ENCODE measurements around the gene EPN3. TPM values are rescaled to one million over a fixed set of nuclear protein-coding genes. Genes with fewer than 3 reads are reported as not detected.
A peak's percentile ranks its signal among the peaks of the same experiment; 100 is the strongest.

Gene EPN3
- total RNA-seq, 4 donors from 2014 or later, result 19.2 to 95.7 (median 57.4) TPM

GRCh38 chr17:50505591-50506130, 26.9 kb upstream of the EPN3 start:
- in situ Hi-C loops (cut with MboI; ENCODE audit: low pct_ligation_motif_present in 1 of 4, low pct_unique_long_range_greater_than_20kb in 1 of 4, low sequenced_read_pairs in 3 of 4), result no loop called here
- 67 to 70% methylated on average over 4 to 7 of the region's 7 CpGs for WGBS, 2 donors (ENCODE audit: low coverage in 1 of 2)
- no peak for TF ChIP-seq POLR2AphosphoS5 (IDR thresholded peaks at IDR 0.05)
- no peak for TF ChIP-seq CTCF (IDR thresholded peaks at IDR 0.05)
- TF ChIP-seq EP300 (IDR thresholded peaks at IDR 0.05; ENCODE audit: low read depth), result no peak
- no peak for TF ChIP-seq POLR2A (IDR thresholded peaks at IDR 0.05)

GRCh38 chr17:50506298-50506697, 26.2 kb upstream of the EPN3 start:
- in situ Hi-C loops (cut with MboI; ENCODE audit: low pct_ligation_motif_present in 1 of 4, low pct_unique_long_range_greater_than_20kb in 1 of 4, low sequenced_read_pairs in 3 of 4) (no loop called here), intact Hi-C loops (cut with DNase I; ENCODE audit: low total_unique reads) (no loop called here)
- DNase-seq, result no peak
- WGBS, 2 donors (ENCODE audit: low coverage in 1 of 2), result 80 to 93% methylated on average over 3 to 7 of the region's 7 CpGs
- Histone ChIP-seq H3K27ac (peak overlapping the region in 1 of 4 donors; percentile 55), H3K4me3 (no peak overlapping the region), H3K36me3 (no peaks in the 10 kb centered on the region), H3K27me3 (no peaks in the 10 kb centered on the region), H3K4me1 (peaks cover 0 to 29% (median 13%) of the 10 kb centered on the region in 4 donors), H3K9me3 (no peaks in the 10 kb centered on the region)
- TF ChIP-seq EP300 (IDR thresholded peaks at IDR 0.05; ENCODE audit: low read depth), result no peak
- TF ChIP-seq POLR2AphosphoS5 (IDR thresholded peaks at IDR 0.05), result no peak
- no peak for TF ChIP-seq CTCF (IDR thresholded peaks at IDR 0.05)
- TF ChIP-seq POLR2A (IDR thresholded peaks at IDR 0.05), result no peak

More at GRCh38 chr17:50505591-50506130, 26.9 kb upstream of the EPN3 start:
- Histone ChIP-seq H3K9me3 (no peaks in the 10 kb centered on the region), H3K4me1 (peaks cover 0 to 31% (median 13%) of the 10 kb centered on the region in 4 donors), H3K27me3 (no peaks in the 10 kb centered on the region), H3K27ac (peak overlapping the region in 3 of 4 donors; percentile 3 to 55 (median 30)), H3K4me3 (no peak overlapping the region), H3K36me3 (no peaks in the 10 kb centered on the region)
- DNase-seq, result no peak
- intact Hi-C loops (cut with DNase I; ENCODE audit: low total_unique reads), result no loop called here

- Histone ChIP-seq H3K4me1 (peaks cover 0 to 32% (median 15%) of the 10 kb centered on the region in 4 donors), H3K4me3 (peak within 1 kb of the TSS; percentile 45 to 85 (median 56)), H3K27me3 (no peaks in the 10 kb centered on the region), H3K27ac (peak within 1 kb of the TSS; percentile 65 to 85 (median 78)), H3K36me3 (no peaks in the 10 kb centered on the region), H3K9me3 (no peaks in the 10 kb centered on the region)
- in situ Hi-C loops (cut with MboI; ENCODE audit: low pct_ligation_motif_present in 1 of 4, low pct_unique_long_range_greater_than_20kb in 1 of 4, low sequenced_read_pairs in 3 of 4) (no loop called here), intact Hi-C loops (cut with DNase I; ENCODE audit: low total_unique reads) (no loop called here)
- peak; percentile 89 for DNase-seq
- 21 to 80% methylated on average over 2 to 50 of the region's 66 CpGs for WGBS, 2 donors (ENCODE audit: low coverage in 1 of 2)
- TF ChIP-seq POLR2A (IDR thresholded peaks at IDR 0.05) (no peak), POLR2AphosphoS5 (IDR thresholded peaks at IDR 0.05) (peak; percentile 29 to 50 (median 33))
These were observed 24.5 kb upstream of the EPN3 start, which contains the start of gene MYCBPAP for GRCh38 chr17:50507871-50508572. Gene MYCBPAP (plus strand): TSS chr17:50508439. CDS start chr17:50508675, 236 bp downstream.

GRCh38 chr17:50508573-50509460, 23.7 kb upstream of the EPN3 start:
- TF ChIP-seq POLR2AphosphoS5 (IDR thresholded peaks at IDR 0.05) (no peak), CTCF (IDR thresholded peaks at IDR 0.05) (peak in 1 of 5 experiments; percentile 17), POLR2A (IDR thresholded peaks at IDR 0.05) (no peak)
- Histone ChIP-seq H3K9me3 (no peaks in the 10 kb centered on the region), H3K4me1 (peaks cover 0 to 27% (median 15%) of the 10 kb centered on the region in 4 donors), H3K4me3 (peak overlapping the region; percentile 45 to 85 (median 56)), H3K27ac (peak overlapping the region; percentile 65 to 85 (median 78)), H3K27me3 (no peaks in the 10 kb centered on the region), H3K36me3 (no peaks in the 10 kb centered on the region)
- WGBS, 2 donors (ENCODE audit: low coverage in 1 of 2), result 30 to 42% methylated on average over 11 to 32 of the region's 32 CpGs
- DNase-seq, result no peak
- intact Hi-C loops (cut with DNase I; ENCODE audit: low total_unique reads) (no loop called here), in situ Hi-C loops (cut with MboI; ENCODE audit: low pct_ligation_motif_present in 1 of 4, low pct_unique_long_range_greater_than_20kb in 1 of 4, low sequenced_read_pairs in 3 of 4) (no loop called here)
